DOHH2 (cell line): ENCODE measurements around the gene SYNE1.

Experiments used
- CTCF ChIP-seq: fragments of 200-600 bp; sonication (generic); IDR thresholded peaks from one replicate; pipeline ENCODE4 v1.5.1; 2014; ENCODE audit warnings: antibody characterized with exemption, mild to moderate bottlenecking, low read depth, low read length; ENCODE audit not compliant: poor library complexity, severe bottlenecking
- EZH2phosphoT487 ChIP-seq: fragments of 200-600 bp; sonication (generic); IDR thresholded peaks from 2 replicates; pipeline ENCODE4 v1.6.1; 2017; ENCODE audit warnings: borderline replicate concordance, mild to moderate bottlenecking, antibody characterized with exemption, low read length, moderate library complexity, mixed read lengths

GRCh38 chr6:152161501-152161900, 475.7 kb downstream of the SYNE1 start:
- TF ChIP-seq CTCF (no peak), EZH2phosphoT487 (no peak)
